Caco-2 (cell line): ENCODE results near the gene SLC1A2. TPM values are rescaled to one million over a fixed set of nuclear protein-coding genes. Genes with fewer than 3 reads are reported as not detected.

ENCODE experiments used
- BruUV-seq: library from RNA; stranded (reverse); fragments of 400-500 nt; replicated peaks from 2 replicates; lab custom pipeline; 2021; lab: Mats Ljungman, UMichigan
- CTCF ChIA-PET: fragments of 300-600 bp; sonication (Branson Sonifier 250); formaldehyde crosslinking; loops from one replicate; lab custom pipeline; 2022; ENCODE audit warnings: antibody characterized with exemption; lab: Charles Lee
- POLR2A ChIA-PET: fragments of 300-600 bp; sonication (Branson Sonifier 250); formaldehyde crosslinking; loops from one replicate; lab custom pipeline; 2022; ENCODE audit warnings: antibody characterized with exemption; lab: Charles Lee
- DNase-seq, 2 experiments: peaks; one replicate each; pipeline versions ENCODE4 v3.0.0 to v3.0.0-alpha.2; 2020 to 2022
- H3K27me3 ChIP-seq: replicated peaks from 2 replicates; pipeline ENCODE4 v1.6.0; 2011; ENCODE audit warnings: low read length; ENCODE audit not compliant: control insufficient read depth, insufficient read depth
- H3K36me3 ChIP-seq: 2 replicates; pipeline ENCODE4 v1.5.1; 2011; ENCODE audit warnings: low read length; ENCODE audit not compliant: control insufficient read depth, insufficient read depth
- H3K4me1 ChIP-seq: fragments of 250-450 bp; sonication (Bioruptor Pico); 2 replicates; pipeline ENCODE4 v1.5.1; 2020; ENCODE audit warnings: mild to moderate bottlenecking
- H3K4me3 ChIP-seq: 2 replicates; pipeline ENCODE4 v1.5.1; 2011; ENCODE audit warnings: low read depth, mild to moderate bottlenecking, control low read depth, low read length
- H3K9me3 ChIP-seq: fragments of 250-450 bp; sonication (Bioruptor Pico); 2 replicates; pipeline ENCODE4 v1.5.1; 2020; ENCODE audit warnings: mild to moderate bottlenecking, moderate library complexity
- H3K27ac Mint-ChIP-seq: one replicate; pipeline ENCODE4 v1.8.0; 2022; ENCODE audit warnings: mixed read lengths; ENCODE audit not compliant: unreplicated experiment
- H3K27me3 Mint-ChIP-seq: one replicate; pipeline ENCODE4 v1.8.0; 2022; ENCODE audit warnings: mixed read lengths; ENCODE audit not compliant: insufficient read depth, unreplicated experiment
- H3K36me3 Mint-ChIP-seq: one replicate; pipeline ENCODE4 v1.8.0; 2022; ENCODE audit warnings: mild to moderate bottlenecking, mixed read lengths; ENCODE audit not compliant: insufficient read depth, unreplicated experiment
- H3K4me1 Mint-ChIP-seq: one replicate; pipeline ENCODE4 v1.8.0; 2022; ENCODE audit warnings: low read depth, mixed read lengths; ENCODE audit not compliant: unreplicated experiment
- H3K4me3 Mint-ChIP-seq: one replicate; pipeline ENCODE4 v1.8.0; 2022; ENCODE audit warnings: mild to moderate bottlenecking, moderate library complexity, mixed read lengths; ENCODE audit not compliant: unreplicated experiment
- H3K9me3 Mint-ChIP-seq: one replicate; pipeline ENCODE4 v1.8.0; 2022; ENCODE audit warnings: mixed read lengths; ENCODE audit not compliant: unreplicated experiment
- CTCF ChIP-seq, 2 experiments: fragments of 200-600 bp in 1 of 2; IDR thresholded peaks; 1 replicate in 1 of 2; 2 replicates in 1 of 2; pipeline versions ENCODE4 v1.5.1 to v1.8.0; 2011 to 2022; ENCODE audit warnings: antibody characterized with exemption in 1 of 2, control low read depth in 1 of 2, inconsistent platforms in 1 of 2, low read depth in 1 of 2, low read length in 1 of 2, mild to moderate bottlenecking in 1 of 2, moderate library complexity in 1 of 2; ENCODE audit not compliant: insufficient read depth in 1 of 2, severe bottlenecking in 1 of 2, unreplicated experiment in 1 of 2
- intact Hi-C: fragments of 100-400 bp; cut with micrococcal nuclease; formaldehyde crosslinking; loops from one replicate; pipeline ENCODE4 v1.10.0; 2022; ENCODE audit not compliant: unreplicated experiment
- total RNA-seq: library from RNA; stranded (reverse); gene quantifications from 2 replicates; pipeline ENCODE4 v1.2.3, GENCODE V29; 2022

The SLC1A2 gene
- total RNA-seq, 1 experiment from 2014 or later, result 2.0 TPM

GRCh38 chr11:35241083-35241482 is 178.3 kb downstream of the SLC1A2 start:
- CTCF ChIA-PET, result interaction anchor here (0.7 kb wide), 1 partner anchor 78 kb away, joined by 5 read pairs; no protein-coding TSS in a partner anchor

GRCh38 chr11:35239471-35240075 is 179.8 kb downstream of the SLC1A2 start:
- Histone ChIP-seq H3K4me1 (peaks cover 4% of the 10 kb centered on the region; the same call in 1 of the 2 replicates), H3K27me3 (no peaks in the 10 kb centered on the region), H3K36me3 (no peaks in the 10 kb centered on the region), H3K9me3 (peaks cover 5% of the 10 kb centered on the region; the same call in 1 of the 2 replicates), H3K4me3 (no peak overlapping the region)
- Mint-ChIP-seq H3K36me3 (no peaks in the 10 kb centered on the region), H3K27me3 (no peaks in the 10 kb centered on the region), H3K9me3 (no peaks in the 10 kb centered on the region), H3K4me3 (no peak overlapping the region), H3K4me1 (peaks cover 8% of the 10 kb centered on the region), H3K27ac (no peak overlapping the region)
- POLR2A ChIA-PET, result no interaction called here
- CTCF ChIA-PET, result no interaction called here
- DNase-seq, result no peak
- BruUV-seq, result no TSS peak
- intact Hi-C loops, result loop anchor here (5.0 kb wide), 2 partner anchors 87 to 153 kb away; no protein-coding TSS in a partner anchor
- no peak for TF ChIP-seq CTCF (IDR thresholded peaks at IDR 0.05; ENCODE audit: insufficient read depth in 1 of 2, low read depth in 1 of 2, low read length in 1 of 2, severe bottlenecking in 1 of 2, unreplicated experiment in 1 of 2)

More at GRCh38 chr11:35241083-35241482, 178.3 kb downstream of the SLC1A2 start:
- POLR2A ChIA-PET, result no interaction called here
- Mint-ChIP-seq H3K36me3 (no peaks in the 10 kb centered on the region), H3K27ac (no peak overlapping the region), H3K4me1 (peaks cover 8% of the 10 kb centered on the region), H3K27me3 (no peaks in the 10 kb centered on the region), H3K9me3 (no peaks in the 10 kb centered on the region), H3K4me3 (no peak overlapping the region)
- Histone ChIP-seq H3K27me3 (no peaks in the 10 kb centered on the region), H3K36me3 (no peaks in the 10 kb centered on the region), H3K4me1 (peaks cover 4% of the 10 kb centered on the region; the same call in 1 of the 2 replicates), H3K4me3 (no peak overlapping the region), H3K9me3 (peaks cover 5% of the 10 kb centered on the region; the same call in 1 of the 2 replicates)
- intact Hi-C loops, result no loop called here
- BruUV-seq, result no TSS peak
- no peak for TF ChIP-seq CTCF (IDR thresholded peaks at IDR 0.05; ENCODE audit: insufficient read depth in 1 of 2, low read depth in 1 of 2, low read length in 1 of 2, severe bottlenecking in 1 of 2, unreplicated experiment in 1 of 2)
- no peak for DNase-seq

GRCh38 chr11:35238882-35239281 is 180.5 kb downstream of the SLC1A2 start:
- intact Hi-C loops, result loop anchor here (1.0 to 5.0 kb wide), 5 partner anchors 66 to 313 kb away; no protein-coding TSS in a partner anchor
- Histone ChIP-seq H3K36me3 (no peaks in the 10 kb centered on the region), H3K27me3 (no peaks in the 10 kb centered on the region), H3K9me3 (peaks cover 2% of the 10 kb centered on the region; the same call in 1 of the 2 replicates), H3K4me3 (no peak overlapping the region), H3K4me1 (peaks cover 4% of the 10 kb centered on the region; the same call in 1 of the 2 replicates)
- Mint-ChIP-seq H3K4me1 (peaks cover 8% of the 10 kb centered on the region), H3K27ac (no peak overlapping the region), H3K27me3 (no peaks in the 10 kb centered on the region), H3K4me3 (no peak overlapping the region), H3K9me3 (no peaks in the 10 kb centered on the region), H3K36me3 (no peaks in the 10 kb centered on the region)
- CTCF ChIA-PET, result interaction anchor here (0.6 kb wide), 1 partner anchor 241 kb away, joined by 3 read pairs; no protein-coding TSS in a partner anchor
- POLR2A ChIA-PET, result no interaction called here
- TF ChIP-seq CTCF (IDR thresholded peaks at IDR 0.05; ENCODE audit: insufficient read depth in 1 of 2, low read depth in 1 of 2, low read length in 1 of 2, severe bottlenecking in 1 of 2, unreplicated experiment in 1 of 2), result no peak
- no TSS peak for BruUV-seq
- no peak for DNase-seq
